ENCODE measurements around the gene SORCS2.

GRCh38 chr4:7767526-7767925 is 575.2 kb downstream of the SORCS2 start:
- TF ChIP-seq POLR2A (IDR thresholded peaks at IDR 0.05) (no peak), CTCF (IDR thresholded peaks at IDR 0.05) (no peak)

All from uterus (tissue), 2 donors.